ENCODE data around the gene HIPK1.
"Not testable (repeated sequence)": the region's sequence is repeated elsewhere in the genome, so short reads cannot be mapped to it uniquely, and the experiment has no call there.

HIPK1 gene

GRCh38 chr1:114015075-114015474, 86.0 kb downstream of the HIPK1 start:
- no peak for DNase-seq (ENCODE audit: low spot score)

GRCh38 chr1:114019724-114020123, 90.6 kb downstream of the HIPK1 start:
- not testable (repeated sequence) for DNase-seq (ENCODE audit: low spot score)

- no peak for DNase-seq (ENCODE audit: low spot score)
Observed at GRCh38 chr1:114021665-114022099, 92.6 kb downstream of the HIPK1 start.

GRCh38 chr1:114022877-114023276, 93.8 kb downstream of the HIPK1 start:
- no peak for DNase-seq (ENCODE audit: low spot score)

GRCh38 chr1:114023377-114023776, 94.3 kb downstream of the HIPK1 start:
- no peak for DNase-seq (ENCODE audit: low spot score)

- no peak for DNase-seq (ENCODE audit: low spot score)
Observed at GRCh38 chr1:114024049-114024448, 94.9 kb downstream of the HIPK1 start.

- DNase-seq (ENCODE audit: low spot score) = no peak
Observed at GRCh38 chr1:114025609-114026401, 96.7 kb downstream of the HIPK1 start.

GRCh38 chr1:114026797-114027196, 97.7 kb downstream of the HIPK1 start:
- no peak for DNase-seq (ENCODE audit: low spot score)

Data from CD4-positive, alpha-beta T cell treated with Interleukin-2 at 100 ng/mL for 4 hours (primary cell).